NCI-H2107 treated with DMSO at 0.1 percent for 48 hours (cell line): ENCODE data around the gene KCNQ2.

ENCODE experiments used
- DNase-seq: peaks from one replicate; lab custom pipeline; 2025; ENCODE audit not compliant: unreplicated experiment; lab: John Stamatoyannopoulos, UW

KCNQ2 gene

GRCh38 chr20:63435552-63435951 is 36.9 kb downstream of the KCNQ2 start:
- DNase-seq: no peak

- DNase-seq: peak; percentile 18
Measured at GRCh38 chr20:63434599-63435378, 37.7 kb downstream of the KCNQ2 start.

DNA sequence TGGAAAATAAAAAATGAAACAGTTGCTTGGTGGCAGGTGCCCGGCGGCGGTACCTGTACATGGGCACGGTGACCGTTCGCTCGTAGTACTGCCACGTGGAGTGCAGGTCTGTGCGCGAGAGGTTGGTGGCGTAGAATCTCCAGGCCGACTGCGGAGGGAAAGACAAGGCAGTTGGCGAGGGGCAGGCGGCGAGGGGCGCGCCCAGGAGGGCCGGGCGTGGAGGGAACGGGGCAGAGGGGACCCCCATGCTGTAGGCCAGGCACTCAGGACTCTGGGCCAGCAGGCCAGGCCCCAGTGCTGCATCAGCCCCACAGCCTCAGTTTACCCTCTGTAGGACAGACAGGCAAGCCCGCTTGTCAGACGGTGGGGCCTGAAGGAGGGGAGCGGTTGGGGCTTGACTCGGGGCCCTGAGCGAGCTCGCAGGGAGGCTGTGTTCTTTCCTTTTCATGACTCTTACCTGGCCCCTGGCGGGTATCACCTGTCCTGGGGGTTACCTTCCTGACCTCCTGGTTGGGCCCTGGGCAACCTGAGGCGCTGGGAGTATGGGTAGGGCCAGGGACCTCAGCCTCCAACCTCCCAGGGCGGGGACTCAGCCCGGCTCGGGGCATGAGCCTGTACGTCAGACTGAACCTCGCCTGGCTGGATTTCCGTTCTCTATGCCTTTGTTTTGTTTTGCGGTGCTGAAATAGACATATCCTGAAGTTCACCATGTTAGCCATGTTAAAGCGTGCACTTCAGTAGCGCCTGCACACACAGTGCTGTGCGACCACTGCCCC is 38.5 kb downstream of the KCNQ2 start:
- no peak for DNase-seq

DNA sequence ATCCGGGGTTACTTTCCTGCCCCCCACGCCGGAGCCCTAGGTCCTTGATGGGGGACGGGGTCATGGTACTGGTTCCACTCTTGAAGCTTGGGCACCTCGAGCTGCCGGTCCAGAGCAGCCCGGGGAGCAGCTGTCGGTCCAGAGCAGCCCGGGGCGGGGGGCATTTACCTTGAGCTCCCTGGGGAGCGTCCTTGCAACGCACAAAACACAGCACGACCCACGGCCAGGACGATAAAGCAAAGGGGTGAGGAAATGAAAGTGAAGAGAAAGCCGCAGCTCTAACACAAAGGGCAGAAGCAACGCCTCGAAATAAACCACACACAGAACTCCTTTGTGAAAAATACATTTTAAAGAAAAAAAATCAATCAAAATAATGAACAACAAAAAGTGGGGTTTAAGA is 39.1 kb downstream of the KCNQ2 start:
- no peak for DNase-seq

- no peak for DNase-seq
Measured at GRCh38 chr20:63432577-63433325, 39.7 kb downstream of the KCNQ2 start.

DNA sequence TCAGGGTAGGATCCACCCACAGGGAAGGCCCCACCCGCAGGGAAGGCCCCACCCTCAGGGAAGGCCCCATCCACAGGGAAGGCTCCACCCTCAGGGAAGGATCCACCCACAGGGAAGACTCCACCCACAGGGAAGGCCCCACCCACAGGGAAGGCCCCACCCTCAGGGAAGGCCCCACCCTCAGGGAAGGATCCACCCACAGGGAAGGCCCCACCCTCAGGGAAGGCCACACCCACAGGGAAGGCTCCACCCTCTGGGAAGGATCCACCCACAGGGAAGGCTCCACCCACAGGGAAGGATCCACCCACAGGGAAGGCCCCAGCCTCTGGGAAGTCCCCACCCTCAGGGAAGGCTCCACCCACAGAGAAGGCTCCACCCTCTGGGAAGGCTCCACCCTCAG is 40.5 kb downstream of the KCNQ2 start:
- DNase-seq: no peak

DNA sequence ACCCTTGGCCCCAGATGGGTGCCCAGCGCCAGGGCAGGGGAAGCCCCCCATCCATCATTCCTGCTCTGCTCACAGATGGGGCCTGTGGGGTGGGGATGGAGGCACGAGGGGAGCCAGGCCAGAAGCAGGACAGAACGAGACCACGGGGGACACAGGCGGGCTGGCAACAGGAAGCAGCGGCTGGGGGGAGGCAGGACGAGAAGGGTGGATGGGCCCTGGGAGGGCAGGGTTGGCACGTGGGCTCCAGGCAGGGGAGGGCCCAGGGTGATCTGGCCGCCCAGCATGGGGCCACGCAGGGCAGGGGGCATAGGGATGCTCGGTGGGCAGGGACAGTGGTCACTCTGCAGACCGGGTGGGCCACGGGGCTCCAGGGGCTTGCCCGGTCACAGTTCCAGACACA is 41.6 kb downstream of the KCNQ2 start:
- no peak for DNase-seq

GRCh38 chr20:63429992-63430391 is 42.5 kb downstream of the KCNQ2 start:
- no peak for DNase-seq

- DNase-seq: no peak
Measured at GRCh38 chr20:63428906-63429575, 43.4 kb downstream of the KCNQ2 start.

GRCh38 chr20:63427724-63428330 is 44.6 kb downstream of the KCNQ2 start:
- DNase-seq: no peak

GRCh38 chr20:63427206-63427605 is 45.2 kb downstream of the KCNQ2 start:
- DNase-seq: no peak

- no peak for DNase-seq
Measured at GRCh38 chr20:63425846-63426485, 46.5 kb downstream of the KCNQ2 start.

DNA sequence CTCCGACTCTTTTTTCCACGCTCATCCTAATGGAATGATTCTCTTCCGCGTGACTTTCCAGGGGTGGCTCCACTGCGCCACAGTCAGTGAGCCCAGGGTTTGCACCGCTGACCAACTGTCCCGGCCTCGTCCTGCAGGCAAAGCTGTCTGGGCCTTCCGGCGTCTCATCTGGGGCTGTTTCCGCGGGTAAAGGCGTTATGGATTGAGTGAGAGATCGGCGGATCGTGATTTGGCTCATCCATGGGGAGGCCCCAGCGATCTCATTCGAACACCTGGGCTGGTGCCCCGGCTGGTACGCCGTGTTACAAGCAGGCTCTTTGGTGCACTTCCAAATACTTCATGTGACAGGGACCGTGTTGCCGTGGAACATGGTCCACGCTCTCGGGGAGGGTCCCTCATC is 47.8 kb downstream of the KCNQ2 start:
- no peak for DNase-seq

GRCh38 chr20:63423751-63424150 is 48.7 kb downstream of the KCNQ2 start:
- no peak for DNase-seq

DNA sequence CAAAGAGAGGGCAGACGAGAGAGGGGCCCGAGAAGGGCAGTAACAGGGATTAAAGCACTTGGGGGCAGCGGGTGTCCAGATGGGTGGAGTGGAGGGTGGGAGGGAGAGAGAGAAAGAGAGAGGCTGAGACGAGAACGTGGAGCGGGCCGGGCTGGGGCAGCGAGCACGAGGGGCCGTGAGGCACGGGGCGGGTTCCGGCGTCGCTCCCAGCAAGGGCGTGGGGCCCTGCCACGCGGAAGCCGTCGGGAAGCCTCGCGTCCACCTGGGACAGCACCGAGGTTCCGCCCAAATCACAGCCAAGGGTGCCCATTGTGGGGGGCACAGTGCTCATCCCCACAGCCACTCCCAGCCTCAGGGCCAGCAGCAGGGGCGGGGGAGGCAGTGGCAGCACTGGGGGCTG is 49.8 kb downstream of the KCNQ2 start:
- DNase-seq: no peak

- no peak for DNase-seq
Measured at GRCh38 chr20:63421913-63422312, 50.5 kb downstream of the KCNQ2 start.

- no peak for DNase-seq
Measured at GRCh38 chr20:63421094-63421692, 51.3 kb downstream of the KCNQ2 start.

- no peak for DNase-seq
Measured at GRCh38 chr20:63420359-63421093, 51.9 kb downstream of the KCNQ2 start.

- no peak for DNase-seq
Measured at GRCh38 chr20:63419299-63419698, 53.2 kb downstream of the KCNQ2 start.
